H1 (cell line): ENCODE results near the gene GLT8D2. TPM values are rescaled to one million over a fixed set of nuclear protein-coding genes. Genes with fewer than 3 reads are reported as not detected.

ENCODE experiments used
- POLR2AphosphoS5 ChIP-seq: IDR thresholded peaks from 2 replicates; pipeline ENCODE4 v1.6.1; 2011; ENCODE audit warnings: low read depth, low read length
- TEAD4 ChIP-seq: IDR thresholded peaks from 2 replicates; pipeline ENCODE4 v1.6.1; 2012; ENCODE audit warnings: low read depth, low read length, inconsistent platforms, mixed read lengths
- polyA plus RNA-seq, 7 experiments: library from polyadenylated mRNA; depleted of rRNA in 3 of 7; stranded (reverse) in 5 of 7; unstranded in 2 of 7; fragments of >200 nt in 5 of 7; fragments of 200-250 nt in 2 of 7; gene quantifications; 1 replicate in 5 of 7; 2 replicates in 1 of 7; 4 replicates in 1 of 7; pipeline versions ENCODE4 v1.2.1 to v1.2.3, GENCODE V29; 2011 to 2013; ENCODE audit warnings: missing spikeins in 2 of 7, mixed read lengths in 2 of 7
- total RNA-seq: library from RNA; stranded (reverse); fragmentation: NEBNext Ultra II Directional; extraction: Animal tissue kit (Norgen Biotek cat#: 25700); gene quantifications from 2 replicates; pipeline ENCODE4 v1.2.1, GENCODE V29; 2021

GLT8D2 gene
- total and polyA plus RNA-seq, 2 of the 8 experiments (the other 6 are each of a cell fraction or from before 2014, with no cell fraction given) = 6.8 to 9.8 TPM

- TF ChIP-seq POLR2AphosphoS5 = no peak
- TF ChIP-seq TEAD4 = no peak
Measured at GRCh38 chr12:103997286-103997900, 52.6 kb downstream of the GLT8D2 start (continued).
